Nephron (organoid): Measurements from ENCODE around the gene LGR6.

ENCODE experiments used
- H3K27ac Mint-ChIP-seq, 3 experiments: 2 replicates each; pipeline ENCODE4 v1.8.0; 2020; ENCODE audit warnings: mixed read lengths in 3 of 3, mild to moderate bottlenecking in 2 of 3, moderate library complexity in 1 of 3
- H3K27me3 Mint-ChIP-seq: 2 replicates; pipeline ENCODE4 v1.8.0; 2021; ENCODE audit warnings: low read depth, mild to moderate bottlenecking, moderate library complexity, mixed read lengths
- H3K36me3 Mint-ChIP-seq: 2 replicates; pipeline ENCODE4 v1.8.0; 2020; ENCODE audit warnings: low read depth, mixed read lengths
- H3K4me1 Mint-ChIP-seq: 2 replicates; pipeline ENCODE4 v1.8.0; 2020; ENCODE audit warnings: mixed read lengths
- H3K4me3 Mint-ChIP-seq, 3 experiments: 2 replicates each; pipeline ENCODE4 v1.8.0; 2020; ENCODE audit warnings: mild to moderate bottlenecking in 3 of 3, mixed read lengths in 3 of 3, moderate library complexity in 2 of 3
- H3K9me3 Mint-ChIP-seq: 2 replicates; pipeline ENCODE4 v1.8.0; 2020; ENCODE audit warnings: mixed read lengths
- TF ChIP-seq, protein P1 (sequence below), 3 experiments: fragments of 200-600 bp; sonication (generic); IDR thresholded peaks; one replicate each; pipeline ENCODE4 v1.5.0; 2021; ENCODE audit warnings: antibody characterized with exemption in 3 of 3; ENCODE audit not compliant: unreplicated experiment in 3 of 3

The LGR6 gene

DNA sequence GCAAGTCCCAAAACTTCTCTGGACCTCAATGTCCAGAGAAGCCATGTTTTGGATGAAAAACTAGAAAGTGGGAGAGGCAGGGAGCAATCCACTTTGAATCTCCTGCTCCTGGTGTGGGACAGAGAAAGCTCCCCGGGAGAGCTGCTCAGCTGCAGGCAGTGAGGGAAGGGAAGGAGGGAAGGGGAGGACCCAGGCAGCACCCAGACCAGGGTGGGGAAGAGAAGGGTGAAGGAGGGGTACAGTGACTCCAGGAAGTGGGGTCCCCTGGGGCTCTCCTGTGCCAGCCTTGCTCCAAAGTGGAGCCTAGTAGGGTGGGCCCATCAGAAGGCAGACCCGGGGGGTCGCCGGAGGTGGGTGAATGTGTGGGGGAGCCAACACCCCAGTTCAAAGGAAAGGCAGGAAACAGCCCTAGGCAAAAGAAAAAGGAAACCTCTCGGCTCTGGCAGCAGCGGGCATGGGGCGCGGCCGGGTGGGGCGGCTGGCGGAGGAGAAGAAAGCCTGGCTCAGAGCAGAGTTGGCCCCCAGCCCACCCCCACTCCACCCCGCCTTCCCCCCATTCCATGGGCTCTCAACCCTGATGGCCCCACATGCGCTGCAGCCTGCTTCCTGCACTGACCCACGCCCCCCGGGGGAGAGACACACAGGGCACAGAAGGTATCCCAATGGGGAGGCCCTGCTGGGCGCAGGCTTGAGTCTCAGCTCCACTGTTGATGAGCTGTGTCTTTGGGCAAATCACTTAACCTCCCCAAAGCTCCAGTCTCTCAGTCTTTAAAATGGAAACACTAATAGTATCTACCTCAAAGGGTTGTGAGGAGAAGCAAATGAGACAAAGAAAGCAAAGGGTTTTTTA lies 5.7 kb downstream of the LGR6 start:
- no peak overlapping the region for H3K27ac Mint-ChIP-seq
- TF ChIP-seq, protein P1, sequence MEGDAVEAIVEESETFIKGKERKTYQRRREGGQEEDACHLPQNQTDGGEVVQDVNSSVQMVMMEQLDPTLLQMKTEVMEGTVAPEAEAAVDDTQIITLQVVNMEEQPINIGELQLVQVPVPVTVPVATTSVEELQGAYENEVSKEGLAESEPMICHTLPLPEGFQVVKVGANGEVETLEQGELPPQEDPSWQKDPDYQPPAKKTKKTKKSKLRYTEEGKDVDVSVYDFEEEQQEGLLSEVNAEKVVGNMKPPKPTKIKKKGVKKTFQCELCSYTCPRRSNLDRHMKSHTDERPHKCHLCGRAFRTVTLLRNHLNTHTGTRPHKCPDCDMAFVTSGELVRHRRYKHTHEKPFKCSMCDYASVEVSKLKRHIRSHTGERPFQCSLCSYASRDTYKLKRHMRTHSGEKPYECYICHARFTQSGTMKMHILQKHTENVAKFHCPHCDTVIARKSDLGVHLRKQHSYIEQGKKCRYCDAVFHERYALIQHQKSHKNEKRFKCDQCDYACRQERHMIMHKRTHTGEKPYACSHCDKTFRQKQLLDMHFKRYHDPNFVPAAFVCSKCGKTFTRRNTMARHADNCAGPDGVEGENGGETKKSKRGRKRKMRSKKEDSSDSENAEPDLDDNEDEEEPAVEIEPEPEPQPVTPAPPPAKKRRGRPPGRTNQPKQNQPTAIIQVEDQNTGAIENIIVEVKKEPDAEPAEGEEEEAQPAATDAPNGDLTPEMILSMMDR (IDR thresholded peaks at IDR 0.05; ENCODE audit: unreplicated experiment in 3 of 3), result no peak
- no peak overlapping the region for H3K4me3 Mint-ChIP-seq
- no peaks in the 10 kb centered on the region for H3K9me3 Mint-ChIP-seq
- H3K4me1 Mint-ChIP-seq, result no peaks in the 10 kb centered on the region
- no peaks in the 10 kb centered on the region for H3K36me3 Mint-ChIP-seq
- peaks cover 54% of the 10 kb centered on the region for H3K27me3 Mint-ChIP-seq

GRCh38 chr1:202200112-202200548 lies 6.5 kb downstream of the LGR6 start:
- Mint-ChIP-seq H3K27me3 (peaks cover 46% of the 10 kb centered on the region), H3K4me3 (no peak overlapping the region), H3K9me3 (no peaks in the 10 kb centered on the region), H3K36me3 (no peaks in the 10 kb centered on the region), H3K27ac (no peak overlapping the region), H3K4me1 (no peaks in the 10 kb centered on the region)
- TF ChIP-seq, protein P1 (IDR thresholded peaks at IDR 0.05; ENCODE audit: unreplicated experiment in 3 of 3), result no peak

- H3K27ac Mint-ChIP-seq, result no peak overlapping the region
- no peaks in the 10 kb centered on the region for H3K9me3 Mint-ChIP-seq
- H3K36me3 Mint-ChIP-seq, result no peaks in the 10 kb centered on the region
- H3K4me1 Mint-ChIP-seq, result no peaks in the 10 kb centered on the region
- H3K4me3 Mint-ChIP-seq, result no peak overlapping the region
- TF ChIP-seq, protein P1 (IDR thresholded peaks at IDR 0.05; ENCODE audit: unreplicated experiment in 3 of 3), result no peak
- peaks cover 40% of the 10 kb centered on the region for H3K27me3 Mint-ChIP-seq
These were observed 7.1 kb downstream of the LGR6 start for GRCh38 chr1:202200669-202201068.

DNA sequence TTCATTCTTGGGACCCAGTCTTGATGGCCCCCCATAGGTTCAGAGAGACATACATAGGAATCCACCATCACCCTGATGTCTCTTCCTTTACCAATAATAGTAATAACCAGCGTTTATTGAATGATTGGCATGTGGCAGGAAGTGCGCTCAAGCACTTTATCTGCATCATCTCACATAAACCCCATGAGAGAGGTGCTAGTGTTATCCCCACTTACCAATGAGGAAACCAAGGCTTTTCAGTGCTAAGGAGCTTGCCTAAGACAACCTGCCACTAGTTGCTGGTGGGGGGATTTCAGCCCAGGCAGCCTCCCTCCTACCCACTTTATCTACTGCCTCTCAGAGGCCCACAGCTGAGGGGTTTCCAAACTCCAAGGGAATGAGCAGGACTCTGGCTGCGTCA lies 7.7 kb downstream of the LGR6 start:
- Mint-ChIP-seq H3K27me3 (peaks cover 35% of the 10 kb centered on the region), H3K27ac (no peak overlapping the region), H3K4me3 (no peak overlapping the region), H3K36me3 (no peaks in the 10 kb centered on the region), H3K4me1 (no peaks in the 10 kb centered on the region), H3K9me3 (no peaks in the 10 kb centered on the region)
- TF ChIP-seq, protein P1 (IDR thresholded peaks at IDR 0.05; ENCODE audit: unreplicated experiment in 3 of 3), result no peak

DNA sequence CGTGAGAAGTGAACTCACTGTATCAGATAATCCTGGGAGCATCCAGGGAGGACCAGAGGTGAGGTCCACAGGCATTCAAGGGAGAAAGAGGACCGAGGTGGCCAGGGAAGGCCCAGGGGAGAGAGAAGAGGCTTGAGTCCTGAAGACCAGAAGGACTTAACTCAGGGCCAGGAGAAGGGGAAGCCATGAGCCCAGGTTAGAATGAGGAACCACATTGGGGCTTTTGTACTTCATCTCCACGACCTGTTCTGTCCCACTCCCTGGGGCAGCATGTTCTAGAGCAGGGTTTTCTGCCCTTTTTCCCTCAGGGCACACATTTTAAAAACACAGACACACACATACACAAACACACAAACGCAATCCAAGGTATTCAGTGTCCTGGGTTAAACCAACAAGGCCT lies 8.4 kb downstream of the LGR6 start:
- H3K4me3 Mint-ChIP-seq, result no peak overlapping the region
- peaks cover 29% of the 10 kb centered on the region for H3K27me3 Mint-ChIP-seq
- TF ChIP-seq, protein P1 (IDR thresholded peaks at IDR 0.05; ENCODE audit: unreplicated experiment in 3 of 3), result no peak
- no peaks in the 10 kb centered on the region for H3K4me1 Mint-ChIP-seq
- H3K36me3 Mint-ChIP-seq, result no peaks in the 10 kb centered on the region
- no peaks in the 10 kb centered on the region for H3K9me3 Mint-ChIP-seq
- H3K27ac Mint-ChIP-seq, result peak overlapping the region in 1 of 3 experiments; percentile 19
